NCI-H2081 treated with DMSO at 0.1 percent for 48 hours (cell line): ENCODE data around the gene MYMX.

ENCODE experiments used
- DNase-seq: peaks from one replicate; lab custom pipeline; 2025; lab: John Stamatoyannopoulos, UW

Gene MYMX

GRCh38 chr6:44250718-44251123 is 34.0 kb downstream of the MYMX start:
- no peak for DNase-seq

DNA sequence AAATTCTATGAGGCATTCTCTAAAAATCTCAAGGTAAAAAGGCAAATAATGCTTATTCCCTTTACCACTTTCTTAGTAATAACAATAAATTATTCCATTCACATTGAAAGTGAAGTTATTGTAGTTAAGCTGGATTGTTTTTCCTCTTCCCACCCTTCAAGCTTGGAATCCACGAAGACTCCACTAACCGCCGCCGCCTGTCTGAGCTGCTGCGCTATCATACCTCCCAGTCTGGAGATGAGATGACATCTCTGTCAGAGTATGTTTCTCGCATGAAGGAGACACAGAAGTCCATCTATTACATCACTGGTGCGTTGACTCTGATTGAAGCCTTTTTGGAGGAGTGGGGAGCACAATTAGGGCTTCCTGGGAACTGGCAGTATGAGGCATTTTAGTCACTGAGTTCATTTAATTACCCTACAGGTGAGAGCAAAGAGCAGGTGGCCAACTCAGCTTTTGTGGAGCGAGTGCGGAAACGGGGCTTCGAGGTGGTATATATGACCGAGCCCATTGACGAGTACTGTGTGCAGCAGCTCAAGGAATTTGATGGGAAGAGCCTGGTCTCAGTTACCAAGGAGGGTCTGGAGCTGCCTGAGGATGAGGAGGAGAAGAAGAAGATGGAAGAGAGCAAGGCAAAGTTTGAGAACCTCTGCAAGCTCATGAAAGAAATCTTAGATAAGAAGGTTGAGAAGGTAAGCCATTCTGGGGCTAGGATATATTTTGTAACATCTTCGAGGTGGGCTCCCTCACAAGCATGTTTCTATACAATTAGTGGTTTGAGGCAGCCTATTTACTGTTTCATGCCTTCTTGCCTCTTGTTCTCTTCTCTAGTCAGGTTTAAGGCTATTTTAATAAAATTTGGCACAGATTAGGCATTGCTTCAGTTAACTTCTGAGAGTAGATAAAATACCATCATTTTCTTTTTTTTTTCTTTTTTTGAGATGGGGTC is 35.1 kb downstream of the MYMX start:
- DNase-seq = no peak

- DNase-seq = no peak
Measured at GRCh38 chr6:44253307-44254101, 36.8 kb downstream of the MYMX start.

- no peak for DNase-seq
Measured at GRCh38 chr6:44254191-44255104, 37.7 kb downstream of the MYMX start.

DNA sequence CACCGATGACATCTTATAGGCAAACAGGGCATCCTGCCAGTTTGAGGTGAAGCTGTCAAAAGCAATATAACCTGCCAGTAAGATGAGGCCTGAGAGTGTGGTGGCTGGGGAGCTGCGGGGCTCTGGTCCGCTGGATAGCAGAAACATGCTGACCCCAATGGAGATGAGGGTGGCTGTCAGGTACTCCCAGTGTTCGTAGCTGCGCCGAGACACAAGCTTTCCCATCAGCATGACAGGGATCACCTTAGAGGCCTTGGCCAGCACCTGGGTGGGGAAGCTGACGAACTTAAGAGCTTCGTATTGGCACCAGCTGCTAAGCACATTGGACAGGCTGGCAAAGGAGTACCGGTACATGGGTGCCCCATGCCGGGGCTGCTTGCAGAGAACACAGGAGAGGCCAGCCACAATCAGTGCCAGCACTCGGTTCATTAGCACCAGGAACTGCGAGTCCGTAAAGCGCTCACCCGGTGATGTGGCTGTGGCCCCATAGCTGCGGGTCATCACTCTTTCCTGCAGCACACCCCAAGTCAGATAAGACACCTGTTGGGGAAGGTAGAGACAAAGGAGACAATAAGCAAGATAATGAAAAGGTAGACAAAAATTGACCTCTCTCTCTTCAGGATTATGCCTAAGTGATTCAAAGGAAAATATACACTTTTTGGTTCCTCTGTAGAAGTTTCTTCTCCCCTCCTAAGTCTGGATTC is 38.5 kb downstream of the MYMX start:
- no peak for DNase-seq

DNA sequence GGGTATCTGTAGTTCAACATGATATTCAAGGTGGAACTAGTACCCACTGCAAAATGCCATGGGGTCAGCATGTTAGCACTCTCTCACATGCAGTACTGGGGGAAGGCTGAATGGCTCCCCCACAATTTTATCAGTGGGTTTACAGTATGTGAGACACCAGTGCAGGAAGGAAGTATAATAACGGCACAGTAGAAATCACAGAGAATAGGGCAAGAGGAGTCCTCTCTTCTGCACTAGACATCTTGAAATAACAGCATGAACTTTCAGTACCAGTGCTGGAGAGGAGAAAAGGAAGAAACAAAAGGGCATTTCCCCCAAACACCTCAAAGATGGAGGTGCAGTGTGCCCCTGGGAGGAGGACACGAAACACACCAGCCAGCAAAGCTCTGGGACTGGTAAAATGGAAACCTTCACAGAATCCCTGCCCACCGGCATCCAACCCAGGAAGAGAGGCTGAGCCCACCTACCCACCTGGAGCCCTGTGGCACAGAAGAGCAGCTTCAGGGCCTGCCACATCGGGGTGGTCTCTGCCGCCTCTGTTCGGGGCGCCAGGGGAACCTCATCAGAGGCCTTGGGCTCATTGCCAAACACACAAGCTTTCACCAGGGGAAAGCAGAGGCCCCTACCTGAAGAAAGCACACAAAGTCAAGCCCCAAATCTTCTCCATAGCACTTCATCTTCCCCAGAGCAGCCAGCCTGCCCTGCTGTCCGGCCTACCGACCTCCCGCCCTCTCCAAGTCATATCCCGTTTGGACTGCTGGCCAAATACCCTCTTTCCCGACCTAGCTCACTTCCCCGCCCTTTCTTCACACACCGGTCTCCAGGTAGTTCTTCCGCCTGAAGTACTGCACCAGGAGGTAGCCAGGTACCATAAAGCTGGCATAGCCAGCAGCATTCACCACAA is 39.4 kb downstream of the MYMX start:
- DNase-seq = no peak

DNA sequence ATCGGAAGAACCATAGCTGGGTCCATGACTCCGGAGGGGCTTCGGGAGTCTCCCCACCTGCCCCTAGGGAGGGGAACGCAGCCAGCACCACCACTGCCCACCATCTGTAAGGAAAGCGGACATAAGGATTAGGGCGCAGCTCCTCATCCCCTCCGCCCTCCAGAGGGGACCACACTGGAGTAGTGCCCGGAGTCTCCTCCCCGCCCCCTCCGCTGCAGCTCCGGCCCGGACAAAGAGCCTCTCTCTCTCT is 40.0 kb downstream of the MYMX start:
- no peak for DNase-seq

DNA sequence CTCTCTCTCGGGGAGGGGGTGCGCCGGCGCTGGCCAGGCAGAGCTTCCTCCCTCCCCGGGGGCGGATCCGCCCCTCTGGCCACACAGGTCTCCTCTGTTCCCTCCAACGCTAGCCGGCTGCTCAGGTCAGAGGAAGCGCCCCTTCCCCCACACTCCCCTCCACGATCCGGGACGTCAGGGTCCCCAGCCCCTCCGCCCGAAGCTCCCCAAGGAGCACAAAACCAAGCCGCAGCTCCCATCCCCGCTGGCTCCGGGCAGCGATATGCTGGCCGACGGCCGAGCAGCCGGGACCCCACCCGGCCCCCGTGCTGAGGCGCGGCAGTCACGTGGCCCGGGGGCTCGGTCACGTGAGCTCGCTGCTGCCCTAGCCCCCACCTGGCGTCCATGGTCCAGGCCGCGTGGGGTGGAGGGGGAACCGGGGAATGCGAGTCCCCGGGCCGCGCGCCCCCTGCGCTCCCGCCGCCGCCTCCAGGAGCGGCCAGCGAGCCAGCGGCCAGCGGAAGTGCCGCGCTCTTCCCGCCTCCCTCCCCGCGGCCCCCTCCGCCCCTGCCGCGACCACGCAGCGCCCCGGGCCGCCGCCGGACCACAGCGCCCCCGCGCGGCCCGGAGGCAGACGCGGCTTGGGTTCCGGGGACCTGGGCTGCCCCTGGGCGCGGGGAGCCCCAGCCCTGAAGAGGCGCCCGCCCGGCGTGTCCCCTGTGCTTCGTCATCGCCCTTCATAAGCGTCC is 40.5 kb downstream of the MYMX start, which contains the start of gene SLC35B2:
Gene SLC35B2 (minus strand): TSS at position 504 of the 728 bp plus-strand sequence. CDS start 118 bp downstream, at position 386.
- DNase-seq = no peak

- no peak for DNase-seq
Measured at GRCh38 chr6:44257753-44258324, 41.1 kb downstream of the MYMX start.

DNA sequence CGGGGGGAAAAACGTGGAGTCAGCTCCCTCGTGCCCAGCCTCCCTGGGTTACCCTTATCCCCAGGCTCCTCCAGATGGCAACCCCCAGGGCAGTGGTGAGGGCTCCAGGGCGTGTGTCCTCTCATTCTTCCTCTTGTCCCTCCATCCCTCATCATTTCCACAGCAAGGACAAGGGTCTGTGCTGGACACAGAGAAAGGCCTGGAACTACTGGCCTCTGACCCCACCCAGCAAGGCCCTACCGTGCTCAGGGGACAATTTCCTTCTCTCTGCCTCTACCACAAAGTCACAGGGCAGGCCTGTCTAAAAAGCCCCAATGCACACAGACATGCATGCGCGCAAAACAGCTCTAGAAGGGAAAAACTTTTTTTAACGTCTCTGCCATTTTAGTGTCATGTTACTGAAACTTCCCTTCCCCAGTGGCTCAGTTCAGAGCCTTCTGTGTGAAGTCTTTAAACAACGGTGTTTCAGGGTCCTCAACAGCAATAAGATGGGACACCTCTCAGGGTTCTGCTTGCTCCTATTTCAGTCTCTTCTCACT is 41.7 kb downstream of the MYMX start:
- DNase-seq = no peak

DNA sequence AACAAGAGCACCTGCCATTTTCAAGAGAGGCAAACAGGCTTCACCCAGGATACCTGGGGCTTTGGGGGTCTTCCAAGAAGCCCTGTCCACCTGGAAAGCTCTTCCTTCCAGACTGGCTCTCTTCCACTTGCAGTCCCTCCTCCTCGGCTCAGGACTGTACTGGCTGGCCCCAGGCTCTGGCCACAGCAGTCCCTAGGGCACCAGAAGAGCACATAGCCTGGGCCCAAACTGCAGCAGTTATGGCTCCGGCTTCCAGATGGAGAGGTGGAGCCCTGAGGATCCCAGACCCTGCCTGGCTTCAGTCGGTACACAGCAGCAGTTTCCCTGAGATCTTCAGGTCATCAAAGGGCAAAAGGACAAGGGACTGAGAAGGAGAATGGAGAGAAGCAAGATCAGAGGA is 42.2 kb downstream of the MYMX start:
- no peak for DNase-seq

DNA sequence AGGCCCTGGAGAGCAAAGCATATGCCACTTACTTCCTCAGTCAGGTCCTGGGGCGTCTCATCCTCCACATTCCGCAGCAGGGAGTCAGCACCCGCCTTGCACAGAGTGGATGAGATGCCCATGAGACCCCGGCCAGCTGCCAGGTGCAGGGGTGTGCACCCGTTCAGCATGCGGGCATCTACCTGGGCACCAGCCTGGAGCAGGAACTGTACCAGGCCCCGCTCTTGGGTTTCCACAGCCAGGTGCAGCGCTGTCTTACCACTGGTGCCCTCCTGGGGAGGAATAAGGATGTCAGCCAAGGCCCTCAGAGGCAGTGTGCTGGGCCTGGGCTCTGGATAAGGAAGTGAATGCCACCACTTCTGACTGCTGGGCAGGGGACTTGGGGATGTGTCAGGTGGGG is 43.3 kb downstream of the MYMX start:
- no peak for DNase-seq

GRCh38 chr6:44260451-44261297 is 43.9 kb downstream of the MYMX start:
- no peak for DNase-seq

GRCh38 chr6:44261581-44261980 is 44.9 kb downstream of the MYMX start:
- DNase-seq = no peak

- DNase-seq = no peak
Measured at GRCh38 chr6:44262467-44263353, 46.0 kb downstream of the MYMX start.

DNA sequence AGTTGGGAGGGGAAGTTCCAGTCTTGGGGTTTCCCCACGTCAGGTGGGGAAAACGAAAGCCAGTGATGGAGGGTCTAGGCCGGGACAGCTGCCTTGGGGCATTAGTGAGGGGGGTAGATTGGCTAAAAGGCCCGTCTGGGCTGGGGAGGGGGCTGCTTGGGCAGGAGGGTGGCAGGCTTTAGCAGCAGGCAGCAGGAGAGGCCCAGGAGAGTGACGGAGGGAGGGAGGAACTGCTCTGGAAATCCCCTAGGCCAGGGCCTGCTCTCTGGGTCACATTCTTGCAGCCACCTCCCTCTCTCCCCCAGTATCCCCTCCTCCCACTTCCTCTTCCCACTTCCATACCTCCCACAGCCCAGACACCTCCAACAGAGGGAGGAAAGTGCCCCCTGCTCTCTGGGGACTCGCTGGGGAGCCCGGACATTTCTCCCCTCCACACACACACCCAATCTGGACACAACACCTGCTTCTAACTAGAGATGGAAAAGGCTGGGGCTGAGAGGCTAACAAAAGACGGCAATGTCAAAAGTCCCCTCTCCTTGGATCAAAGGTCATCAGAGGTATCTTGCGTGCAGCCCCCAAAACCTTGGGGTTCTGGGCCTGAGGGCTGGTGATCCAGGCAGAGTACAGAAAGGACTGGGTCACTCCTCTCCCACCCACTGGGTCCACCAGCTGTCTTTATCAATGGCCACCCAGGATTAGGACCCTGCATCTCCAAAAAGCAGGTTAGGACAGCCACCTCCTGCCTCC is 46.8 kb downstream of the MYMX start:
- DNase-seq = no peak
